ENCODE data around the gene SP140L.

Gene SP140L

GRCh38 chr2:230410861-230411569 lies 84.0 kb downstream of the SP140L start:
- in situ Hi-C loops (cut with HindIII; ENCODE audit: low sequenced_read_pairs) = no loop called here
- TF ChIP-seq CTCF (IDR thresholded peaks at IDR 0.05; ENCODE audit: low read depth, low read length, missing control alignments) = no peak
- H3K4me3 ChIP-seq (ENCODE audit: low read depth, low read length) = peak overlapping the region; percentile 63
- DNase-seq (ENCODE audit: low read depth) = no peak

- peak overlapping the region; percentile 63 for H3K4me3 ChIP-seq (ENCODE audit: low read depth, low read length)
- no peak for TF ChIP-seq CTCF (IDR thresholded peaks at IDR 0.05; ENCODE audit: low read depth, low read length, missing control alignments)
- in situ Hi-C loops (cut with HindIII; ENCODE audit: low sequenced_read_pairs) = no loop called here
- DNase-seq (ENCODE audit: low read depth) = no peak
Observed at GRCh38 chr2:230411570-230412370, 84.8 kb downstream of the SP140L start.

GRCh38 chr2:230412371-230412711 lies 85.3 kb downstream of the SP140L start:
- in situ Hi-C loops (cut with HindIII; ENCODE audit: low sequenced_read_pairs) = no loop called here
- H3K4me3 ChIP-seq (ENCODE audit: low read depth, low read length) = peak overlapping the region; percentile 63
- TF ChIP-seq CTCF (IDR thresholded peaks at IDR 0.05; ENCODE audit: low read depth, low read length, missing control alignments) = no peak
- DNase-seq (ENCODE audit: low read depth) = no peak

GRCh38 chr2:230412846-230413245 lies 85.9 kb downstream of the SP140L start:
- in situ Hi-C loops (cut with HindIII; ENCODE audit: low sequenced_read_pairs) = no loop called here

GRCh38 chr2:230413479-230413878 lies 86.5 kb downstream of the SP140L start:
- TF ChIP-seq CTCF (IDR thresholded peaks at IDR 0.05; ENCODE audit: low read depth, low read length, missing control alignments) = no peak
- H3K4me3 ChIP-seq (ENCODE audit: low read depth, low read length) = no peak overlapping the region
- DNase-seq (ENCODE audit: low read depth) = no peak
- in situ Hi-C loops (cut with HindIII; ENCODE audit: low sequenced_read_pairs) = no loop called here

More at GRCh38 chr2:230412846-230413245, 85.9 kb downstream of the SP140L start:
- no peak for DNase-seq (ENCODE audit: low read depth)
- H3K4me3 ChIP-seq (ENCODE audit: low read depth, low read length) = no peak overlapping the region
- TF ChIP-seq CTCF (IDR thresholded peaks at IDR 0.05; ENCODE audit: low read depth, low read length, missing control alignments) = no peak

- TF ChIP-seq CTCF (IDR thresholded peaks at IDR 0.05; ENCODE audit: low read depth, low read length, missing control alignments) = no peak
- in situ Hi-C loops (cut with HindIII; ENCODE audit: low sequenced_read_pairs) = no loop called here
Observed at GRCh38 chr2:230414302-230414701, 87.3 kb downstream of the SP140L start.

More at GRCh38 chr2:230414302-230414701, 87.3 kb downstream of the SP140L start:
- no peak overlapping the region for H3K4me3 ChIP-seq (ENCODE audit: low read depth, low read length)
- no peak for DNase-seq (ENCODE audit: low read depth)
